Ascending aorta (tissue), 2 donors: ENCODE measurements around the gene CNOT6L. TPM values are rescaled to one million over a fixed set of nuclear protein-coding genes. Genes with fewer than 3 reads are reported as not detected.

Experiments used
- DNase-seq, 2 donors: peaks; one replicate each; pipeline ENCODE4 v3.0.0-alpha.2; 2019; ENCODE audit warnings: low spot score in 2 of 2
- H3K27ac ChIP-seq, 2 donors: fragments of 200-600 bp; sonication (generic); one replicate each; pipeline ENCODE4 v1.5.1; 2016 to 2017; ENCODE audit warnings: mild to moderate bottlenecking in 1 of 2
- H3K27me3 ChIP-seq: fragments of 200-600 bp; sonication (generic); one replicate; pipeline ENCODE4 v1.5.1; 2017
- H3K36me3 ChIP-seq, 2 donors: fragments of 200-600 bp; sonication (generic); one replicate each; pipeline ENCODE4 v1.5.1; 2016
- H3K4me1 ChIP-seq, 2 donors: fragments of 200-600 bp; sonication (generic); one replicate each; pipeline ENCODE4 v1.5.1; 2016 to 2017; ENCODE audit warnings: mild to moderate bottlenecking in 1 of 2
- H3K4me3 ChIP-seq, 2 donors: fragments of 200-600 bp; sonication (generic); one replicate each; pipeline ENCODE4 v1.5.1; 2016 to 2017; ENCODE audit warnings: mild to moderate bottlenecking in 1 of 2
- H3K9me3 ChIP-seq, 2 donors: fragments of 200-600 bp; sonication (generic); one replicate each; pipeline ENCODE4 v1.5.1; 2016
- intact Hi-C: fragments of 100-400 bp; cut with DNase I; formaldehyde crosslinking; loops from one replicate; pipeline ENCODE4 v1.15.1; 2023
- total RNA-seq: library from RNA; depleted of rRNA; stranded (reverse); fragments of >200 nt; gene quantifications from one replicate; pipeline ENCODE4 v1.1.0, GENCODE V29; 2016
- TF ChIP-seq, protein P1 (sequence below), 3 experiments: fragments of 200-600 bp in 2 of 3; fragments of 450-650 bp in 1 of 3; sonication (generic) in 2 of 3; IDR thresholded peaks; one replicate each; pipeline ENCODE4 v1.5.1; 2016 to 2019; ENCODE audit warnings: antibody characterized with exemption in 3 of 3, mild to moderate bottlenecking in 1 of 3, moderate library complexity in 1 of 3

Gene CNOT6L
- total RNA-seq, 1 donor from 2014 or later = 13.1 TPM

GRCh38 chr4:77859256-77859655, 40.1 kb upstream of the CNOT6L start:
- H3K9me3 ChIP-seq = no peaks in the 10 kb centered on the region
- TF ChIP-seq, protein P1, sequence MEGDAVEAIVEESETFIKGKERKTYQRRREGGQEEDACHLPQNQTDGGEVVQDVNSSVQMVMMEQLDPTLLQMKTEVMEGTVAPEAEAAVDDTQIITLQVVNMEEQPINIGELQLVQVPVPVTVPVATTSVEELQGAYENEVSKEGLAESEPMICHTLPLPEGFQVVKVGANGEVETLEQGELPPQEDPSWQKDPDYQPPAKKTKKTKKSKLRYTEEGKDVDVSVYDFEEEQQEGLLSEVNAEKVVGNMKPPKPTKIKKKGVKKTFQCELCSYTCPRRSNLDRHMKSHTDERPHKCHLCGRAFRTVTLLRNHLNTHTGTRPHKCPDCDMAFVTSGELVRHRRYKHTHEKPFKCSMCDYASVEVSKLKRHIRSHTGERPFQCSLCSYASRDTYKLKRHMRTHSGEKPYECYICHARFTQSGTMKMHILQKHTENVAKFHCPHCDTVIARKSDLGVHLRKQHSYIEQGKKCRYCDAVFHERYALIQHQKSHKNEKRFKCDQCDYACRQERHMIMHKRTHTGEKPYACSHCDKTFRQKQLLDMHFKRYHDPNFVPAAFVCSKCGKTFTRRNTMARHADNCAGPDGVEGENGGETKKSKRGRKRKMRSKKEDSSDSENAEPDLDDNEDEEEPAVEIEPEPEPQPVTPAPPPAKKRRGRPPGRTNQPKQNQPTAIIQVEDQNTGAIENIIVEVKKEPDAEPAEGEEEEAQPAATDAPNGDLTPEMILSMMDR (IDR thresholded peaks at IDR 0.05) = no peak
- intact Hi-C loops = no loop called here
- H3K36me3 ChIP-seq = no peaks in the 10 kb centered on the region
- no peak overlapping the region for H3K4me3 ChIP-seq
- no peak overlapping the region for H3K27ac ChIP-seq
- no peak for DNase-seq
- no peaks in the 10 kb centered on the region for H3K27me3 ChIP-seq
- peaks cover 2 to 6% of the 10 kb centered on the region in 2 donors for H3K4me1 ChIP-seq

GRCh38 chr4:77856152-77856551, 37.0 kb upstream of the CNOT6L start:
- no peak overlapping the region for H3K4me3 ChIP-seq
- TF ChIP-seq, protein P1 (IDR thresholded peaks at IDR 0.05) = no peak
- no peak for DNase-seq
- H3K4me1 ChIP-seq = no peaks in the 10 kb centered on the region
- H3K27ac ChIP-seq = no peak overlapping the region
- intact Hi-C loops = no loop called here
- no peaks in the 10 kb centered on the region for H3K27me3 ChIP-seq
- no peaks in the 10 kb centered on the region for H3K36me3 ChIP-seq
- no peaks in the 10 kb centered on the region for H3K9me3 ChIP-seq

DNA sequence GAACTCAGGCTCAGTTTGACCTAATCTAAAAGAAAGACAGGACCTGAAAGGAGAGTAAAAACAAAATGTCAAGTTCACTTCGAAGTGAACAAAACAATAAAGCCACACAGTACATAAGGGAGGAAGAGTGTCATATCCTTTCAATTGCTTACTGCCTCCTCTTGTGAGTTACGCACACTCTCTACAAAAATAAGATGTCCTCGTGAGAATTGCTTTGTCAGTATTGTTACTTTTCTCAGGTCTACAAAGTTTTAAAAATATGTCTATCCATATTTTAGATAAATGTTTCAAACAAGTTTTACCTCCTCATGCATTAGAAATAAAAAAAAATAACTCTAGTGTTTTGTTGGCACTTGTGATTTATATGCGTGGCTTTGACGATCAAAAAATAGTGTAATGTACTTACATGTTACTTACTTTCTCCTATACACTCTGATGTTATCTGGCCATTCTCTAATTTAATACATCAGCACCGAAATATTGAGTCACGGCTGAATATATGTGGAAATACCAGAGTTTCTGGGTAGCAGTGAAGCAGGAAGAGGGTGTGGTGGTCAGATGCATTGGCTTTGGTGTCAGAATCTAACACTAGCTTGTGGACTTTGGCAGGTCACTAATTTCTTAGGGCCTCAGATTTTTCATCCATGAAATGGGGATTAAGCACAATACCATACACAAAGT, 35.4 kb upstream of the CNOT6L start:
- DNase-seq = no peak
- Histone ChIP-seq H3K27ac (peak overlapping the region in 1 of 2 donors; percentile 34), H3K36me3 (no peaks in the 10 kb centered on the region), H3K4me3 (no peak overlapping the region), H3K4me1 (no peaks in the 10 kb centered on the region), H3K9me3 (no peaks in the 10 kb centered on the region), H3K27me3 (no peaks in the 10 kb centered on the region)
- TF ChIP-seq, protein P1 (IDR thresholded peaks at IDR 0.05) = no peak
- intact Hi-C loops = no loop called here

DNA sequence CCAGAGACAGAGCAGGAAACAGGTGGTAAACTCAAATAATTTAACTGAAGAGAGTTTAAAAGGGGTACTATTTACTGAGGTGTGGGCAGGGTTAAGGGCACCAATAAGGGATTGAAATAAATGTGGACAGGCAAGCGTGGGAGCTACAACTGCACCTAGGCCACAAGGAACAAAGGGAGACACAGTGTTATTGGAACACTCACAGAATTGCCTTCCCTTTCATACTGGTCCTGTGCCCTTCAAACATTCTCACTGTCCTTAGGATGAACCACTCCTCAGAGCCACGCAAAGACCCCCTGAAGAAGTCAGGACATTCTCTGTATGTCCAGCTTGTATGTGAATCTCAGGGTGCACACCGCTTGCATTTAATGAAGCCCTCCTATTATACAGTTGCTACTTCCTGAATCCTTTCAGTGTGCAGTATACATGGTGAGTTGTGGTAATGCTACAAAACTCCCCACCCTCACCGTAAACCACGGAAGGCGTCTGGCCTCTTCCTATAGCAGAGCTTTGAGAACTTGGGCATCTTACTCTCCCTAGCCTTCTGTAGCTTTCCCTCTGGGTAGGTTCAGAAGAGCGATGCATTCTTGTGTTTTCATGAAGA, 33.8 kb upstream of the CNOT6L start:
- DNase-seq = no peak
- Histone ChIP-seq H3K36me3 (no peaks in the 10 kb centered on the region), H3K4me1 (no peaks in the 10 kb centered on the region), H3K27ac (no peak overlapping the region), H3K4me3 (no peak overlapping the region), H3K9me3 (no peaks in the 10 kb centered on the region), H3K27me3 (no peaks in the 10 kb centered on the region)
- TF ChIP-seq, protein P1 (IDR thresholded peaks at IDR 0.05) = no peak
- intact Hi-C loops = no loop called here

GRCh38 chr4:77849278-77849965, 30.3 kb upstream of the CNOT6L start:
- Histone ChIP-seq H3K36me3 (no peaks in the 10 kb centered on the region), H3K27me3 (no peaks in the 10 kb centered on the region), H3K4me1 (no peaks in the 10 kb centered on the region), H3K4me3 (no peak overlapping the region), H3K9me3 (no peaks in the 10 kb centered on the region), H3K27ac (no peak overlapping the region)
- intact Hi-C loops = no loop called here
- no peak for DNase-seq
- TF ChIP-seq, protein P1 (IDR thresholded peaks at IDR 0.05) = no peak
